ENCODE data around the gene TCEA3. TPM values are rescaled to one million over a fixed set of nuclear protein-coding genes. Genes with fewer than 3 reads are reported as not detected.
A peak's percentile ranks its signal among the peaks of the same experiment; 100 is the strongest.

TCEA3 gene
- total RNA-seq, 4 donors from 2014 or later = 128 to 242 (median 179) TPM

- in situ Hi-C loops (cut with MboI; ENCODE audit: low sequenced_read_pairs in 4 of 4) (no loop called here), intact Hi-C loops (cut with DNase I; ENCODE audit: low total_unique reads) (no loop called here)
- Histone ChIP-seq H3K9me3 (no peaks in the 10 kb centered on the region), H3K4me1 (peaks cover 4 to 11% of the 10 kb centered on the region in 2 donors), H3K27ac (peak overlapping the region; percentile 53 to 72 (median 61)), H3K27me3 (no peaks in the 10 kb centered on the region), H3K4me3 (peak overlapping the region in 2 of 4 donors; percentile 0 to 10), H3K36me3 (peaks cover 0 to 19% of the 10 kb centered on the region in 2 donors)
- TF ChIP-seq CTCF (IDR thresholded peaks at IDR 0.05 in 4 of 5, conservative IDR thresholded peaks at IDR 0.05 in 1 of 5) = no peak
- TF ChIP-seq POLR2A (IDR thresholded peaks at IDR 0.05) = no peak
- DNase-seq (no peak), ATAC-seq (no peak)
These were observed 20.2 kb upstream of the TCEA3 start for GRCh38 chr1:23444596-23445390.

- intact Hi-C loops (cut with DNase I; ENCODE audit: low total_unique reads) (no loop called here), in situ Hi-C loops (cut with MboI; ENCODE audit: low sequenced_read_pairs in 4 of 4) (no loop called here)
- Histone ChIP-seq H3K4me3 (peak overlapping the region in 1 of 4 donors; percentile 10), H3K27ac (peak overlapping the region; percentile 53 to 72 (median 61)), H3K36me3 (peaks cover 0 to 19% of the 10 kb centered on the region in 2 donors), H3K9me3 (no peaks in the 10 kb centered on the region), H3K27me3 (no peaks in the 10 kb centered on the region), H3K4me1 (peaks cover 0 to 5% of the 10 kb centered on the region in 2 donors)
- TF ChIP-seq POLR2A (IDR thresholded peaks at IDR 0.05) = no peak
- TF ChIP-seq CTCF (IDR thresholded peaks at IDR 0.05 in 4 of 5, conservative IDR thresholded peaks at IDR 0.05 in 1 of 5) = no peak
- DNase-seq (peak; percentile 74 to 88), ATAC-seq (peak; percentile 91 to 94)
These were observed 19.6 kb upstream of the TCEA3 start for GRCh38 chr1:23444104-23444533.

GRCh38 chr1:23442751-23443150 is 18.2 kb upstream of the TCEA3 start:
- Histone ChIP-seq H3K27me3 (no peaks in the 10 kb centered on the region), H3K9me3 (no peaks in the 10 kb centered on the region), H3K27ac (no peak overlapping the region), H3K4me1 (peaks cover 0 to 4% of the 10 kb centered on the region in 2 donors), H3K36me3 (peaks cover 0 to 19% of the 10 kb centered on the region in 2 donors), H3K4me3 (no peak overlapping the region)
- in situ Hi-C loops (cut with MboI; ENCODE audit: low sequenced_read_pairs in 4 of 4) (no loop called here), intact Hi-C loops (cut with DNase I; ENCODE audit: low total_unique reads) (no loop called here)
- no peak for TF ChIP-seq CTCF (IDR thresholded peaks at IDR 0.05 in 4 of 5, conservative IDR thresholded peaks at IDR 0.05 in 1 of 5)
- ATAC-seq (no peak), DNase-seq (no peak)

- Histone ChIP-seq H3K27ac (no peak overlapping the region), H3K4me1 (peaks cover 0 to 4% of the 10 kb centered on the region in 2 donors), H3K4me3 (no peak overlapping the region), H3K27me3 (no peaks in the 10 kb centered on the region), H3K36me3 (peaks cover 0 to 28% of the 10 kb centered on the region in 2 donors), H3K9me3 (no peaks in the 10 kb centered on the region)
- no peak for TF ChIP-seq POLR2A (IDR thresholded peaks at IDR 0.05)
- no peak for TF ChIP-seq CTCF (IDR thresholded peaks at IDR 0.05 in 4 of 5, conservative IDR thresholded peaks at IDR 0.05 in 1 of 5)
- DNase-seq (no peak), ATAC-seq (no peak)
- in situ Hi-C loops (cut with MboI; ENCODE audit: low sequenced_read_pairs in 4 of 4) = no loop called here
- intact Hi-C loops (cut with DNase I; ENCODE audit: low total_unique reads) = no loop called here
These were observed 17.0 kb upstream of the TCEA3 start for GRCh38 chr1:23441446-23442148.

Data from gastrocnemius medialis (tissue), 4 donors.